HCT116 (cell line): ENCODE measurements around the gene PSTPIP2.

Experiments
- CTCF ChIP-seq, 3 experiments: fragments of 200-600 bp in 1 of 3; sonication (generic) in 1 of 3; IDR thresholded peaks in 2 of 3; conservative IDR thresholded peaks in 1 of 3; 2 replicates each; pipeline ENCODE4 v1.5.1; 2012 to 2017; ENCODE audit warnings: low read depth in 2 of 3, low read length in 2 of 3, antibody characterized with exemption in 1 of 3, borderline replicate concordance in 1 of 3, control low read depth in 1 of 3, mild to moderate bottlenecking in 1 of 3, mixed read lengths in 1 of 3, mixed run types in 1 of 3, moderate library complexity in 1 of 3; ENCODE audit not compliant: insufficient read depth in 1 of 3
- EZH2phosphoT487 ChIP-seq: fragments of 200-600 bp; IDR thresholded peaks from 2 replicates; pipeline ENCODE4 v1.6.1; 2018; ENCODE audit warnings: antibody characterized with exemption, borderline replicate concordance
- FOSL1 ChIP-seq: IDR thresholded peaks from 2 replicates; pipeline ENCODE4 v1.6.1; 2012; ENCODE audit warnings: low read depth
- POLR2A ChIP-seq: IDR thresholded peaks from 2 replicates; pipeline ENCODE4 v1.7.0; 2011; ENCODE audit warnings: borderline replicate concordance; ENCODE audit not compliant: insufficient read depth, insufficient read length; ENCODE audit errors: extremely low read depth
- SRF ChIP-seq: IDR thresholded peaks from 2 replicates; pipeline ENCODE4 v1.6.1; 2012; ENCODE audit warnings: low read depth

GRCh38 chr18:45993438-45993837 is 78.6 kb downstream of the PSTPIP2 start:
- no peak for TF ChIP-seq CTCF (IDR thresholded peaks at IDR 0.05 in 2 of 3, conservative IDR thresholded peaks at IDR 0.05 in 1 of 3; ENCODE audit: borderline replicate concordance in 1 of 3, insufficient read depth in 1 of 3, low read depth in 2 of 3, low read length in 2 of 3)
- TF ChIP-seq POLR2A, result no peak
- no peak for TF ChIP-seq FOSL1
- TF ChIP-seq EZH2phosphoT487, result no peak
- no peak for TF ChIP-seq SRF
